H1 (cell line): ENCODE measurements around the gene TMEM181.

Source experiments
- ATF3 ChIP-seq: IDR thresholded peaks from 2 replicates; pipeline ENCODE4 v1.6.1; 2011; ENCODE audit warnings: low read depth, mild to moderate bottlenecking, low read length; ENCODE audit not compliant: insufficient read depth
- TF ChIP-seq, protein P1 (sequence below), 3 experiments: IDR thresholded peaks; 1 replicate in 2 of 3; 2 replicates in 1 of 3; pipeline versions ENCODE4 v1.5.1 to v1.6.1; 2011; ENCODE audit warnings: low read length in 3 of 3, mild to moderate bottlenecking in 3 of 3, inconsistent platforms in 2 of 3, low read depth in 1 of 3, moderate library complexity in 1 of 3; ENCODE audit not compliant: insufficient read depth in 1 of 3; ENCODE audit errors: control extremely low read depth in 1 of 3

DNA sequence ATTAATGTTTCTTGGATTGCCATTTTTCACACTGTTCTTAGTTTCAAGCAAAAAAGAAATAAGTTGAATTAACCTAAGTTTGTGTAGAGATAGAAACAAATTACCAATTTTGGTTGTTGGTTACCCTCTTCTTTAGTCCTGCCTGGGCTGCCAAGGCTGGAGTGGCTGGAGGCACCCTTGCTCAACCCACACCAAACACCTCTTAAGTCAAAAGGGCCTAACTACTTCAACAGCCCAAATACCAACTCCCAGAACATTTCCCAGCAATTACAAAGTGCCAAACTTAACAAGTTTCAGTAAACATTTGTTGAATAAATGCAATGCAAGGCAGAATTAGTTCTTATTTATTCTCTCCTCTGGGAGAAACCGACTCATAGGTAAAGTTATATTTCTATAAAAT is 38.1 kb upstream of the TMEM181 start:
- TF ChIP-seq, protein P1, sequence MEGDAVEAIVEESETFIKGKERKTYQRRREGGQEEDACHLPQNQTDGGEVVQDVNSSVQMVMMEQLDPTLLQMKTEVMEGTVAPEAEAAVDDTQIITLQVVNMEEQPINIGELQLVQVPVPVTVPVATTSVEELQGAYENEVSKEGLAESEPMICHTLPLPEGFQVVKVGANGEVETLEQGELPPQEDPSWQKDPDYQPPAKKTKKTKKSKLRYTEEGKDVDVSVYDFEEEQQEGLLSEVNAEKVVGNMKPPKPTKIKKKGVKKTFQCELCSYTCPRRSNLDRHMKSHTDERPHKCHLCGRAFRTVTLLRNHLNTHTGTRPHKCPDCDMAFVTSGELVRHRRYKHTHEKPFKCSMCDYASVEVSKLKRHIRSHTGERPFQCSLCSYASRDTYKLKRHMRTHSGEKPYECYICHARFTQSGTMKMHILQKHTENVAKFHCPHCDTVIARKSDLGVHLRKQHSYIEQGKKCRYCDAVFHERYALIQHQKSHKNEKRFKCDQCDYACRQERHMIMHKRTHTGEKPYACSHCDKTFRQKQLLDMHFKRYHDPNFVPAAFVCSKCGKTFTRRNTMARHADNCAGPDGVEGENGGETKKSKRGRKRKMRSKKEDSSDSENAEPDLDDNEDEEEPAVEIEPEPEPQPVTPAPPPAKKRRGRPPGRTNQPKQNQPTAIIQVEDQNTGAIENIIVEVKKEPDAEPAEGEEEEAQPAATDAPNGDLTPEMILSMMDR (IDR thresholded peaks at IDR 0.05; ENCODE audit: control extremely low read depth in 1 of 3, insufficient read depth in 1 of 3, low read depth in 1 of 3, low read length in 3 of 3), result no peak
- TF ChIP-seq ATF3, result no peak
